Trophoblast cell (in vitro differentiated cells and primary cell): Measurements from ENCODE around the gene GASK1A.

Source experiments
- DNase-seq, 2 donors: peaks; one replicate each; pipeline ENCODE4 v3.0.0-alpha.2; 2016
- H2AFZ ChIP-seq: 2 replicates; pipeline ENCODE4 v1.6.1; 2013; ENCODE audit warnings: low read length, moderate library complexity, mild to moderate bottlenecking; ENCODE audit not compliant: insufficient read depth, poor library complexity
- H2AK5ac ChIP-seq: 2 replicates; pipeline ENCODE4 v1.6.1; 2013; ENCODE audit warnings: mild to moderate bottlenecking, low read length
- H2BK120ac ChIP-seq: 2 replicates; pipeline ENCODE4 v1.6.1; 2013; ENCODE audit warnings: low read length, mild to moderate bottlenecking, moderate library complexity; ENCODE audit not compliant: insufficient read depth, poor library complexity
- H2BK12ac ChIP-seq: 2 replicates; pipeline ENCODE4 v1.6.1; 2013; ENCODE audit warnings: mild to moderate bottlenecking, low read length, moderate library complexity
- H2BK5ac ChIP-seq: 2 replicates; pipeline ENCODE4 v1.6.1; 2013; ENCODE audit warnings: low read length, low read depth, moderate library complexity, mild to moderate bottlenecking; ENCODE audit not compliant: poor library complexity
- H3K14ac ChIP-seq: 2 replicates; pipeline ENCODE4 v1.6.1; 2013; ENCODE audit warnings: mild to moderate bottlenecking, low read length
- H3K18ac ChIP-seq: 2 replicates; pipeline ENCODE4 v1.6.1; 2013; ENCODE audit warnings: mild to moderate bottlenecking, low read length
- H3K23ac ChIP-seq: 2 replicates; pipeline ENCODE4 v1.6.1; 2013; ENCODE audit warnings: low read length
- H3K27ac ChIP-seq: 2 replicates; pipeline ENCODE4 v1.5.1; 2013; ENCODE audit warnings: low read depth, mild to moderate bottlenecking, inconsistent platforms, low read length, moderate library complexity
- H3K27me3 ChIP-seq: 2 replicates; pipeline ENCODE4 v1.6.1; 2013; ENCODE audit warnings: inconsistent platforms, mild to moderate bottlenecking, low read length, moderate library complexity; ENCODE audit not compliant: insufficient read depth
- H3K36me3 ChIP-seq, 2 experiments: 1 replicate in 1 of 2; 2 replicates in 1 of 2; pipeline ENCODE4 v1.6.1; 2013; ENCODE audit warnings: low read length in 2 of 2, mild to moderate bottlenecking in 2 of 2, moderate library complexity in 1 of 2; ENCODE audit not compliant: insufficient read depth in 2 of 2, control insufficient read depth in 1 of 2
- H3K4ac ChIP-seq: 2 replicates; pipeline ENCODE4 v1.6.1; 2013; ENCODE audit warnings: low read depth, mild to moderate bottlenecking, low read length, moderate library complexity
- H3K4me1 ChIP-seq, 2 experiments: 1 replicate in 1 of 2; 2 replicates in 1 of 2; pipeline ENCODE4 v1.6.1; 2013; ENCODE audit warnings: low read length in 2 of 2, mild to moderate bottlenecking in 2 of 2, moderate library complexity in 1 of 2; ENCODE audit not compliant: insufficient read depth in 2 of 2, control insufficient read depth in 1 of 2
- H3K4me2 ChIP-seq: 2 replicates; pipeline ENCODE4 v1.6.1; 2013; ENCODE audit warnings: inconsistent platforms, mild to moderate bottlenecking, low read length, moderate library complexity
- H3K4me3 ChIP-seq: 2 replicates; pipeline ENCODE4 v1.5.1; 2013; ENCODE audit warnings: mild to moderate bottlenecking, low read depth, low read length, inconsistent platforms
- H3K79me1 ChIP-seq: one replicate; pipeline ENCODE4 v1.6.1; 2013; ENCODE audit warnings: low read length
- H3K79me2 ChIP-seq: 2 replicates; pipeline ENCODE4 v1.6.1; 2013; ENCODE audit warnings: low read length, mild to moderate bottlenecking; ENCODE audit not compliant: control insufficient read depth, insufficient read depth, poor library complexity
- H3K9ac ChIP-seq: 2 replicates; pipeline ENCODE4 v1.6.1; 2013; ENCODE audit warnings: mild to moderate bottlenecking, low read length
- H3K9me3 ChIP-seq: 2 replicates; pipeline ENCODE4 v1.6.1; 2013; ENCODE audit warnings: low read depth, mild to moderate bottlenecking, control low read depth, inconsistent platforms, low read length; ENCODE audit not compliant: insufficient read depth
- H4K12ac ChIP-seq: 2 replicates; pipeline ENCODE4 v1.6.1; 2013; ENCODE audit warnings: low read depth, mild to moderate bottlenecking, low read length, moderate library complexity
- H4K8ac ChIP-seq: 2 replicates; pipeline ENCODE4 v1.6.1; 2013; ENCODE audit warnings: low read depth, mild to moderate bottlenecking, low read length, moderate library complexity
- H4K91ac ChIP-seq: one replicate; pipeline ENCODE4 v1.6.1; 2013; ENCODE audit warnings: low read depth, mild to moderate bottlenecking, low read length, moderate library complexity
- WGBS: extraction: QIAGEN DNeasy Blood & Tissue Kit; methylation state at CpG from one replicate; pipeline ENCODE4 v1.1.7; 2013; ENCODE audit warnings: missing lambda C conversion rate; ENCODE audit not compliant: insufficient read length, insufficient coverage; ENCODE audit errors: extremely low coverage; 5-methylcytosine and 5-hydroxymethylcytosine counted together

GASK1A gene

DNA sequence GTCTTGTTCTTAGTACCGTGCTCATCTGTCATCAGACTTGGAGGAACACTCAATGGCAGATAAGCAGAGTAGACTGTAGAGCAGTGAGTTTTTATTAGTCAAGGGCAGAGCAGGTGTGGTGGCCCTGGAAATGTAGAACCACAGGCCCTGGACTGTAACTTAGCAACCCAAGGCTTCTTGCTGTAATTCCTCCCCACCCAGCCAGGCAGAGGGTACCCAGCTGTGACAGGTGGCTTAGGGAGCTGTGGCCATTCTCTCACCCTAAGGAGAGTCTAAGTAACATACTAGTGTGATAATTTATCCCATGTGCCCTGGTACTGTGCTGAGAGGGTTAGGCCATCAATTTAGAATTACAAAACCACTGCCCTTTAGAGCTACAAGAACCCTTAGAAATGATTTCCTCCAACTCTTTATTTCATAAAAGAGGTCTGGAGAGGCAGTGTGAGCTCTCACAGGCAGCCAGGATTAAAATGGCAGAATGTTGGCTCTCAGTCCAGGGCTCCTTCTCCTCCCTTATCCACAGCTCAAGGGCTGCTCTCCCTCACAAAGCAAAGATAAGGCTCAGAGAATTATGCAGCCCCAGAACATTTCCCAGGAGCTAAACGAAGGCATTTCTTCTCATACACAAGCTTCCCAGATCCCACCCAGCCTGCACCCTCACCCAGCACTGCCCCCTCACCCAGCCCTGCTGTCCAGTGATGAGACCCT is 123.8 kb downstream of the GASK1A start:
- peaks cover 0 to 6% of the 10 kb centered on the region in 2 experiments for H3K4me1 ChIP-seq
- no peak overlapping the region for H3K9ac ChIP-seq
- H3K18ac ChIP-seq = no peak overlapping the region
- H2AK5ac ChIP-seq = no peak overlapping the region
- H3K36me3 ChIP-seq = no peaks in the 10 kb centered on the region
- no peak overlapping the region for H3K27ac ChIP-seq
- H3K79me2 ChIP-seq = peaks cover 3% of the 10 kb centered on the region
- DNase-seq = no peak
- no peak overlapping the region for H4K12ac ChIP-seq
- no peaks in the 10 kb centered on the region for H3K27me3 ChIP-seq
- H2BK120ac ChIP-seq = no peak overlapping the region
- no peak overlapping the region for H3K14ac ChIP-seq
- H3K4me3 ChIP-seq = no peak overlapping the region
- no peak overlapping the region for H4K8ac ChIP-seq
- H2BK5ac ChIP-seq = no peak overlapping the region
- no peak overlapping the region for H3K4ac ChIP-seq
- H4K91ac ChIP-seq = no peak overlapping the region
- no peak overlapping the region for H2BK12ac ChIP-seq
- no peaks in the 10 kb centered on the region for H3K9me3 ChIP-seq
- H3K4me2 ChIP-seq = no peak overlapping the region
- H2AFZ ChIP-seq = no peak overlapping the region
- no CpG with 5 or more reads among the region's 2 CpGs for WGBS
- H3K79me1 ChIP-seq = peaks cover 2% of the 10 kb centered on the region
- no peak overlapping the region for H3K23ac ChIP-seq

DNA sequence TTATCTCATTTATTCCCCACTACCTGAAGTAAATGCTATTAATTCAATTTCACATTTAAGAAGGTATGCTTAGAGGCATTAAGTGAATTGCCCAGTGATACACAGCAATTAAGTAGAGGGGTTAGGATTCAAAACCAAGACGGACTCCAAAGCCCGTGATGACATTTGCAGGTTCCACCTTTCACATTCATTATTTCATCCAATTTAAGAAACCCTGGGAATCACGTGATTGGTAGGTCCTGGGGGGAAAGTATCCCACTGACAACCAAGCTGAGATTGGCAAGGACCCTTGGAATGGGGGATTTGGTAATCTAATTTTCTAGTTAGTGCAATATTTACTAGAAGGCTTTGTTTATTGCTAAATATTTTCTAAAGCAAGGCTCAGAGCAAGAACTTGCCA is 124.9 kb downstream of the GASK1A start:
- WGBS = no CpG with 5 or more reads among the region's 3 CpGs
- DNase-seq = no peak

DNA sequence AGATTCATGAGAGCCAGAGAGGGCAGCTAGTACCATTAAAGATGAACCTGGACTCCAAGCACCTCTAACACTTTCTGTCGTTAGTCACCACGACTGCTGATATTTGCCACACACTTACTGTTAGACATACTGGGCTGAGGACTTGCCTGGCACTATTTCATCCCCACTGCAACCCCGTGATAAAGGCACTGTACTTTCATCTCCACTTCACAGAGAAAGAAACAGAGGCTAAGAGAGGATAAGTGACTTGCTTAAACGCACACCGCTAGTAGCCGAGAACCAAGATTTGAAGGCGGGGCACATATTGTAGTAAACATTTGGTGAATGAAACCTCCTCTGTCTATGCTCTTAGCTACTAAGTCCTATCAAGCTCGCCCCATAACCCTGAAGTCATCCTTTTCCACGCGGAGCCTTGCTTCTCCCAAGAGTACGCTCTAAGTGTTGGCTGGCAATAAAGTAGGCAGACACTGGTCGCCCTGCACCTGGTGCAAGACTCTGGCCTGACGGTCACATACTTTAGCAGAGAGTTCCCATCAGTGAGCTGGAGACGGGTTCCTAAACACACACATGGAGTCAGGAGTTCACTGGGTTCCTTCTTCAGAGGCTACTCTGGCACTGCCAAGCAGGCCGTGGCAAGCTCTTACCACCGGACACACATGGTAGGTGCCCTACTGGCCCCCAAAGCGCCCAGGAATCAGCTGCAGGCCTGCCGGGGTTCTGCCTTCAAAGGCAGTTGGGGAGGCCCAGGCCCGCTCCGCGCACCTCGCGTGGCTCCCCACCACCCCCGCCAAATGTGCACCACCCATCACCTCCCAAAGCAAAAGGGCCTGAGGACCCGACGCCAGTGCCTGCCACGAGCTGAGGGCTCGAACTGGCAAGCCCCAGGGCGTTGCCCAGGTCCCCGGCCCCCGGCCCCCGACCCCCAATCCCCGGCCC is 125.8 kb downstream of the GASK1A start:
- Histone ChIP-seq H3K23ac (no peak overlapping the region), H3K4me1 (peaks cover 0 to 6% of the 10 kb centered on the region in 2 experiments), H3K18ac (no peak overlapping the region), H3K36me3 (no peaks in the 10 kb centered on the region), H3K4me3 (peak overlapping the region; percentile 50), H4K8ac (no peak overlapping the region), H3K4me2 (peak overlapping the region; percentile 57), H3K4ac (no peak overlapping the region), H3K79me2 (peaks cover 3% of the 10 kb centered on the region), H2AK5ac (no peak overlapping the region), H4K12ac (no peak overlapping the region), H4K91ac (no peak overlapping the region), H3K27me3 (no peaks in the 10 kb centered on the region), H2BK120ac (no peak overlapping the region), H3K79me1 (peaks cover 2% of the 10 kb centered on the region), H3K9ac (no peak overlapping the region), H2AFZ (no peak overlapping the region), H3K9me3 (no peaks in the 10 kb centered on the region), H3K14ac (no peak overlapping the region), H3K27ac (no peak overlapping the region), H2BK5ac (no peak overlapping the region), H2BK12ac (no peak overlapping the region)
- WGBS = no CpG with 5 or more reads among the region's 33 CpGs
- no peak for DNase-seq

More for the DNA sequence above, 124.9 kb downstream of the GASK1A start:
- no peak overlapping the region for H2AFZ ChIP-seq
- no peak overlapping the region for H3K23ac ChIP-seq
- no peaks in the 10 kb centered on the region for H3K9me3 ChIP-seq
- H3K4ac ChIP-seq = no peak overlapping the region
- H3K79me2 ChIP-seq = peaks cover 3% of the 10 kb centered on the region
- H2BK12ac ChIP-seq = no peak overlapping the region
- H4K8ac ChIP-seq = no peak overlapping the region
- no peak overlapping the region for H3K9ac ChIP-seq
- no peak overlapping the region for H3K14ac ChIP-seq
- H3K36me3 ChIP-seq = no peaks in the 10 kb centered on the region
- no peak overlapping the region for H2BK5ac ChIP-seq
- H3K4me2 ChIP-seq = no peak overlapping the region
- H3K27ac ChIP-seq = no peak overlapping the region
- no peaks in the 10 kb centered on the region for H3K27me3 ChIP-seq
- no peak overlapping the region for H2AK5ac ChIP-seq
- H4K12ac ChIP-seq = no peak overlapping the region
- no peak overlapping the region for H2BK120ac ChIP-seq
- no peak overlapping the region for H3K18ac ChIP-seq
- H4K91ac ChIP-seq = no peak overlapping the region
- peaks cover 0 to 6% of the 10 kb centered on the region in 2 experiments for H3K4me1 ChIP-seq
- peaks cover 2% of the 10 kb centered on the region for H3K79me1 ChIP-seq
- H3K4me3 ChIP-seq = no peak overlapping the region

DNA sequence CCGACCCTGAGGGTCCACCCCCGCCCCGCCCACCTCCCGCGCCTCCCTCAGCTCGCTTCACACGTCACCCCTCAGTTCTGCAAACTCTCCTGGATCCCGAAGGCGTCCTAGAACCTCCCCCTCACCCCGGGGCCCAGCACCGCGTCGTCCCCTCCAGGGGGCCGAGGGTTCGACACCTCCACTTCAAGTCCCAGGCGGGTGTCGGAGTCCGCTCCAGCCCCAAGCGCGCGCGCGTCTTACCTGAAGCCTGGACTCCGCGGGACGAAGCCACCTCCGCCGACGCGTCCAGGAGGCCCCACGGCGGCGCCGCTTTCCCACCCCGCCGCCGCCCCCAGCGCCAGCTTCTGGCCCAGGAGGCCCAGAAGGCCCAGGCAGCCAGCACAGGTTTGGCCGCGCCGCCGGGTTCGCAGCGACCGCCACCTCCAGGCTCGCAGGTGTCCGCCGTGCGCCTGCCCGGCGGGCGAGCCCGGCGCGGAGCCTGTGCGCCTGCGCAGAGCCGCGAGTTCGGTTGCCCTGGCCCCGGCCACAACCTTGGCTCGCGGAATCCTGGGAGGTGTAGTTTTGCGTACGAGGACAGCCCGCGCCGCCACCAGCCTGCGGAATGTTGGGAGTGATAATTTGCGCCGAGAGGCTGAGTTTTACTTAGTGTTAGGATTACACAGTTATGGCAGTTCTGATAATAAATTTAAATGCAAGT is 126.6 kb downstream of the GASK1A start, which contains the start of gene POMGNT2:
Gene POMGNT2, minus strand, starts transcription at position 484 of the 697 bp plus-strand sequence. CDS start 24,648 bp downstream, outside the sequence.
- Histone ChIP-seq H3K27me3 (no peaks in the 10 kb centered on the region), H3K4me3 (peak within 1 kb of the TSS; percentile 82), H3K9ac (peak within 1 kb of the TSS; percentile 57), H4K12ac (peak within 1 kb of the TSS; percentile 21), H3K79me2 (peaks cover 3% of the 10 kb centered on the region), H3K9me3 (no peaks in the 10 kb centered on the region), H2AK5ac (no peak within 1 kb of the TSS), H4K91ac (peak within 1 kb of the TSS; percentile 20), H3K18ac (peak within 1 kb of the TSS; percentile 63), H2AFZ (peak within 1 kb of the TSS; percentile 59), H3K27ac (no peak within 1 kb of the TSS), H3K79me1 (peaks cover 2% of the 10 kb centered on the region), H2BK12ac (no peak within 1 kb of the TSS), H2BK5ac (no peak within 1 kb of the TSS), H3K36me3 (no peaks in the 10 kb centered on the region), H4K8ac (peak within 1 kb of the TSS; percentile 91), H3K4me1 (peaks cover 0 to 6% of the 10 kb centered on the region in 2 experiments), H3K4me2 (peak within 1 kb of the TSS; percentile 83), H3K23ac (no peak within 1 kb of the TSS), H3K14ac (peak within 1 kb of the TSS; percentile 23), H3K4ac (no peak within 1 kb of the TSS), H2BK120ac (peak within 1 kb of the TSS; percentile 18)
- peak; percentile 88 to 96 for DNase-seq
- no CpG with 5 or more reads among the region's 71 CpGs for WGBS
